GM12875 (cell line): ENCODE results near the gene FBXL5.
A peak's percentile ranks its signal among the peaks of the same experiment; 100 is the strongest.

ENCODE experiments used
- H3K4me3 ChIP-seq: one replicate; pipeline ENCODE4 v1.5.1; 2011; ENCODE audit warnings: low read depth, low read length, control low read depth
- TF ChIP-seq, protein P1 (sequence below): IDR thresholded peaks from 2 replicates; pipeline ENCODE4 v1.5.1; 2011; ENCODE audit warnings: low read depth, mild to moderate bottlenecking, control low read depth, inconsistent platforms, low read length, moderate library complexity, borderline replicate concordance; ENCODE audit not compliant: insufficient read depth

Gene FBXL5

GRCh38 chr4:15658781-15659180 is 3.6 kb upstream of the FBXL5 start:
- TF ChIP-seq, protein P1, sequence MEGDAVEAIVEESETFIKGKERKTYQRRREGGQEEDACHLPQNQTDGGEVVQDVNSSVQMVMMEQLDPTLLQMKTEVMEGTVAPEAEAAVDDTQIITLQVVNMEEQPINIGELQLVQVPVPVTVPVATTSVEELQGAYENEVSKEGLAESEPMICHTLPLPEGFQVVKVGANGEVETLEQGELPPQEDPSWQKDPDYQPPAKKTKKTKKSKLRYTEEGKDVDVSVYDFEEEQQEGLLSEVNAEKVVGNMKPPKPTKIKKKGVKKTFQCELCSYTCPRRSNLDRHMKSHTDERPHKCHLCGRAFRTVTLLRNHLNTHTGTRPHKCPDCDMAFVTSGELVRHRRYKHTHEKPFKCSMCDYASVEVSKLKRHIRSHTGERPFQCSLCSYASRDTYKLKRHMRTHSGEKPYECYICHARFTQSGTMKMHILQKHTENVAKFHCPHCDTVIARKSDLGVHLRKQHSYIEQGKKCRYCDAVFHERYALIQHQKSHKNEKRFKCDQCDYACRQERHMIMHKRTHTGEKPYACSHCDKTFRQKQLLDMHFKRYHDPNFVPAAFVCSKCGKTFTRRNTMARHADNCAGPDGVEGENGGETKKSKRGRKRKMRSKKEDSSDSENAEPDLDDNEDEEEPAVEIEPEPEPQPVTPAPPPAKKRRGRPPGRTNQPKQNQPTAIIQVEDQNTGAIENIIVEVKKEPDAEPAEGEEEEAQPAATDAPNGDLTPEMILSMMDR: no peak
- H3K4me3 ChIP-seq: no peak overlapping the region

DNA sequence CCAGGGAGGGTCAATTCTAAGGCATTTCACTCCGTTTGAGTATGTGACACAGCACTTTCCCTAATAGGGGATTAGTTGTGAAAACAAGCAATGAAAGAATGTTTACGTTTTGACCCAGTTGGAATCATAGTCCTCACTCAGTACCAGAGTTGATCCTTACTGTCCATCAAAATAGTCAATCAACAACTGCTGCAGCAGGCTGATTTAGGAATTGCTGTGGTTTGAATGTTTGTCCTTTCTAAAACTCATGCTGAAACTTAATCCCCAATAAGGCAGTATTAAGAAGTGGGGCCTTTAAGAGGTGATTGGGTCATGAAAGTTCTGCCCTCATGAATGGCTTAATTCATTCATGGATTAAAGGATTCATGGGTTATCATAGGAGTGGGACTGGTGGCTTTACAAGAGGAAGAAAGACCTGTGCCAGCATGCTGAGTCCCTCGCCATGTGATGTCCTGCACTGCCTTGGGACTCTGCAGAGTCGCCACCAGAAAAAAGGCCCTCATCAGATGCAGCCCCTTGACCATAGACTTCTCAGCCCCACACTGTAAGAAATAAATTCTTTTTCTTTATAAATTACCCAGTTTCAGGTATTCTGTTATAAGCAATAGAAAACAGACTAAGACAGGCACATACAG is 3.1 kb upstream of the FBXL5 start:
- no peak overlapping the region for H3K4me3 ChIP-seq
- TF ChIP-seq, protein P1: no peak

- TF ChIP-seq, protein P1: no peak
- H3K4me3 ChIP-seq: no peak overlapping the region
Observed at GRCh38 chr4:15657366-15657765, 2.2 kb upstream of the FBXL5 start.

DNA sequence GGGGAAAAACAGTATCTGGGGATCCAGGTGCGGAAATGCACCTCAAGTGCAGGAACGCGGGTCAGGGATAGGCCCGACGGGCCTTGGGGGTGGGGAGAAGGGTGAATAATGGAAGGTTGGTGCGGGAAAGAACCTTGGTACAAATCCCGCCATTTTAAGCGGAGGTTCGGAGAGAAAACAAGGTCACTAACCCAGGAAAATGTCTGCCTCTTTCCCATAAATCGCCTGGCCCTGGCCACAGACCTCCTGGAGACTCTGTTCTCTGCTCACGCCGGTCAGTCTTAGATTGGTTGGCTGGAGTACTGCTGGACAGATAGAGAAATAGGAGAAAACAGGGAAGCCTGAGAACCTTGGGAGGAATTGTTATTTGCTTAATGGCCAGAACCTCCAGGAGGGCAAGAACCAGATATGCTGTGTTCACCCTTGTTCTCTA is 897 bp upstream of the FBXL5 start:
- no peak overlapping the region for H3K4me3 ChIP-seq
- TF ChIP-seq, protein P1: no peak

GRCh38 chr4:15654593-15655222 is 449 bp downstream of the FBXL5 start:
- H3K4me3 ChIP-seq: peak overlapping the region; percentile 90
- TF ChIP-seq, protein P1: no peak

DNA sequence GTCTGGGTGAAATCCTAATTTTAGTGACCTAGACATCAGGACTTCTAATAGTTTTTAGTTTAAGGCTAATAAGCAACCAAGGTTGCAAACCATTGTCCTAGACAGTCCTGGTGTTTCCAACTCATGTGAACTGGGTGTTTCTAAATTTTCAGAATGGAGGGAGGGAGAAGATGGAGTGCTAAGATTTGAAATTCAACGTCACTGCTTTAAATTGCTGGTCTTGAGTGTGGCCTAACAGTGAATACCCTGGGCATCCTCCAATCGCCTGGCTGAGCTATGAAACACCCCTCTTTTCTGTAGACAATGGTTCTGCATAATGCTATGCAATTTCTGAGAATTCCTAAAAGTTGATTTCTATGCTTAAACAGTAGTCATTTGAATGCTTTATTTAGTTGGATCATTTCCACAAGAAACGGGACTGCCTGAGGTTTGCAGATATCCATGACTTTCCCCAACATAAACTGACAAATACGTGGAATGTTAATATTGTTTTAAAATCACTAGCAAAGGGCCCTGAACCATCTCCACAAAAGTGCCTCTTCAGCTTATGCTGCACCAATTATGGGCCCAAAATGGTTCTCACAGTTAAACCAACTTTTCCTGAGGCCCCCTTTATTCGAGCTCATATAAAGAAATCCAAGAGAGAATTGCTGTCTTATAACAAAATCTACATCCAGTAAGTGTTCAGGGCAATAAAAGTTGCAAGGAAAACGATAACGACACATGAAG is 1.1 kb downstream of the FBXL5 start:
- peak overlapping the region; percentile 90 for H3K4me3 ChIP-seq
- TF ChIP-seq, protein P1: no peak

- TF ChIP-seq, protein P1: no peak
- H3K4me3 ChIP-seq: peak overlapping the region; percentile 90
Observed at GRCh38 chr4:15653420-15653819, 1.7 kb downstream of the FBXL5 start.
